PC-9 (cell line): ENCODE measurements around the gene CXXC5.

Experiments used
- CTCF ChIP-seq: fragments of 200-600 bp; sonication (generic); conservative IDR thresholded peaks from 2 replicates; pipeline ENCODE4 v1.6.1; 2017; ENCODE audit warnings: mixed run types, antibody characterized with exemption, mild to moderate bottlenecking, moderate library complexity
- EZH2 ChIP-seq: fragments of 200-600 bp; sonication (generic); IDR thresholded peaks from 2 replicates; pipeline ENCODE4 v1.8.0; 2017; ENCODE audit warnings: antibody characterized with exemption, low read depth

- TF ChIP-seq CTCF (no peak), EZH2 (no peak)
Observed at GRCh38 chr5:139646111-139646510, 2.0 kb upstream of the CXXC5 start.
